NCI-H460 (cell line): ENCODE data around the gene C17orf78. TPM values are rescaled to one million over a fixed set of nuclear protein-coding genes. Genes with fewer than 3 reads are reported as not detected.
"Not testable (repeated sequence)": the region's sequence is repeated elsewhere in the genome, so short reads cannot be mapped to it uniquely, and the experiment has no call there.

Experiments used
- DNase-seq: peaks from one replicate; pipeline ENCODE4 v3.0.0-alpha.2; 2016; ENCODE audit warnings: low read depth; ENCODE audit errors: extremely low read depth
- total RNA-seq: library from RNA; depleted of rRNA; stranded (reverse); fragments of >200 nt; shearing (Covaris generic); gene quantifications from 2 replicates; pipeline ENCODE4 v1.2.3, GENCODE V29; 2014; rRNA removed

Gene C17orf78
- total RNA-seq, 1 experiment from 2014 or later: not detected

DNA sequence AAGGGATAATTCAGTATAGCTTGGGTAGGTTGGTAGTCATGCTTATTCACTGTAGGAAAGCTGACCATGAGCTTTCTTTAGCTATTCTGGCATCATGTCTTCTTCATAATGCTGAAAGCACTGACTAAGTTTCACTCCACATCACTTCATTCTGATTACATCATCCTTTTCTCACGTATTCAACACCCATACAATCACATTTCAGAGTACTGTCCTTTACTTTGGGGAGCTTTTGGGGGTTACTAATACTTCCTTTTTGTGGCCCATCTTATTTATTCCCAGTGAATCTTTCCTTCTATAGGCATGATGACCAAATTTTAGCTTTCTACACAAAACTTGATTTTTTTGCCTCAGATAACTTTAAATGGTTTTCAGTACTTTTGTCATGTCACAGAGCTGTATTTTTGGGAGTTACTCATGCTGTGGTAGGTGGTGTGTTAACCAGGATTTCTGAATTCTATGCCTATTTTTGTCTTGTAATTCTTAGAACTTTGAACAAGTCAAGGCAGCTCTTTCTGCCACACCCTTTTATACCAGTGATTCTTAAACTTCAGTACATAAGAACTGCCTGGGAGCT is 54.4 kb downstream of the C17orf78 start:
- DNase-seq: peak; percentile 36

GRCh38 chr17:37432671-37433070 is 56.9 kb downstream of the C17orf78 start:
- no peak for DNase-seq

DNA sequence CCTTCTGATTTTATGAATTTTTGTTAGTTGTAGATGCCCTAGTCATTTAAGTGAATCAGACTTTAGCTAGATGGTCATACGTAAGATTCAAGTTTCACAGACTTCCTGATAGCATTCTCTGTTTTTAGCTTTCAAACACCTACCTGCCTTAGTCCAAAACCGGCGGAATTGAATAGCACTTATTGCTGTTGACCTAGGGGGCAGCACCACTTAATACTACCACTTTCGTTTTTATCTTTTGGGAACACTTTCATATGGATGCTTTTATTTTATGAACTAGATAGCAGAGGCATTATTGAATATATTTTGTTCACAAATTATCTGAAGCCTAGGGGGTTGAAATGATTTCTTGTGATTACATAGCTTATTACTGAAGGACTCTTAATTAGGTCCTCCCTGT is 62.4 kb downstream of the C17orf78 start:
- DNase-seq: no peak

DNA sequence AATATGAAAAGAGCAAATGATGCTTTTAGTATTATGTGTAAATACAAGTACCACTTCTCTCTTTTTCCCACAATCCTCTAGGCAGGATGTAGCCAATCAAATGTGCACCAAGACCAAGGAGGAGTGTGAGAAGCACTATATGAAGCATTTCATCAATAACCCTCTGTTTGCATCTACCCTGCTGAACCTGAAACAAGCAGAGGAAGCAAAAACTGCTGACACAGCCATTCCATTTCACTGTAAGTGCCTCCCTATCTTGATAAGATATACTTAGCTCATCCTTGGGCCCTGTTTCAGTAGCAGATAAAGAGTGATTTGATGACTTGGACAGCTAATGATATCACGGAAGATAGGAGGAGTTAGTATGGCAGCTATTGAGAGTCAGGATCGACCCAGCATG is 64.6 kb downstream of the C17orf78 start:
- no peak for DNase-seq

- not testable (repeated sequence) for DNase-seq
Measured at GRCh38 chr17:37441369-37442014, 65.7 kb downstream of the C17orf78 start.

Other genes starting within 250 kb of the C17orf78 start
- gene ACACA, start 30.9 kb downstream of the C17orf78 start, total RNA-seq: 26.1 and 35.6 TPM in 2 replicates
- 23.0 and 27.5 TPM in 2 replicates for gene TADA2A, start 30.9 kb downstream of the C17orf78 start, total RNA-seq
- gene DUSP14, start 113.9 kb downstream of the C17orf78 start, total RNA-seq: 30.2 and 32.4 TPM in 2 replicates
- 6.0 TPM in 2 replicates for gene SYNRG, start 233.4 kb downstream of the C17orf78 start, total RNA-seq